A673 (cell line): Measurements from ENCODE around the gene PDE9A. TPM values are rescaled to one million over a fixed set of nuclear protein-coding genes. Genes with fewer than 3 reads are reported as not detected.

Source experiments
- BruUV-seq: library from RNA; stranded (reverse); fragments of 400-500 nt; replicated peaks from 2 replicates; lab custom pipeline; 2021; lab: Mats Ljungman, UMichigan
- CTCF ChIA-PET: fragments of 300-600 bp; sonication (Branson Sonifier 250); formaldehyde crosslinking; loops from one replicate; lab custom pipeline; 2022; ENCODE audit warnings: antibody characterized with exemption; lab: Charles Lee
- POLR2A ChIA-PET: fragments of 300-600 bp; sonication (Branson Sonifier 250); formaldehyde crosslinking; loops from one replicate; lab custom pipeline; 2022; ENCODE audit warnings: antibody characterized with exemption; ENCODE audit not compliant: low non-redundant PET; lab: Charles Lee
- DNase-seq: peaks from one replicate; pipeline ENCODE4 v3.0.0-alpha.2; 2015; ENCODE audit warnings: low spot score
- H3K27ac ChIP-seq: fragments of 200-600 bp; sonication (generic); 2 replicates; pipeline ENCODE4 v1.5.1; 2016; ENCODE audit warnings: mixed run types, low read depth, mild to moderate bottlenecking, mixed read lengths, antibody characterized with exemption, low read length; ENCODE audit not compliant: poor library complexity, severe bottlenecking
- H3K27me3 ChIP-seq: fragments of 200-600 bp; sonication (generic); replicated peaks from 2 replicates; pipeline ENCODE4 v1.6.1; 2017; ENCODE audit warnings: mixed run types, low read depth, mild to moderate bottlenecking, mixed read lengths, antibody characterized with exemption, low read length; ENCODE audit not compliant: insufficient read depth, poor library complexity
- H3K36me3 ChIP-seq: fragments of 200-600 bp; sonication (generic); 2 replicates; pipeline ENCODE4 v1.6.1; 2016; ENCODE audit warnings: mixed run types, mild to moderate bottlenecking, mixed read lengths, antibody characterized with exemption, low read length; ENCODE audit not compliant: insufficient read depth, poor library complexity, severe bottlenecking
- H3K4me1 ChIP-seq: fragments of 200-600 bp; sonication (generic); 2 replicates; pipeline ENCODE4 v1.6.1; 2017; ENCODE audit warnings: mixed run types, mild to moderate bottlenecking, mixed read lengths, antibody characterized with exemption, low read length; ENCODE audit not compliant: insufficient read depth, poor library complexity, severe bottlenecking
- H3K4me3 ChIP-seq: fragments of 200-600 bp; sonication (generic); 2 replicates; pipeline ENCODE4 v1.5.1; 2016; ENCODE audit warnings: low read depth, mixed run types, mild to moderate bottlenecking, mixed read lengths, low read length; ENCODE audit not compliant: poor library complexity, severe bottlenecking
- H3K9me3 ChIP-seq: fragments of 200-600 bp; sonication (generic); 2 replicates; pipeline ENCODE4 v1.6.1; 2016; ENCODE audit warnings: mixed run types, low read depth, mild to moderate bottlenecking, mixed read lengths, antibody characterized with exemption, low read length; ENCODE audit not compliant: poor library complexity, severe bottlenecking
- EZH2 ChIP-seq: fragments of 200-600 bp; sonication (generic); IDR thresholded peaks from 2 replicates; pipeline ENCODE4 v1.6.1; 2017; ENCODE audit warnings: borderline replicate concordance, low read depth, mild to moderate bottlenecking, mixed read lengths, antibody characterized with exemption, low read length; ENCODE audit not compliant: poor library complexity, severe bottlenecking
- intact Hi-C: fragments of 100-400 bp; cut with micrococcal nuclease; formaldehyde crosslinking; loops from one replicate; pipeline ENCODE4 v1.10.0; 2022; ENCODE audit not compliant: unreplicated experiment
- total RNA-seq: library from RNA; stranded (reverse); gene quantifications from 2 replicates; pipeline ENCODE4 v1.2.3, GENCODE V29; 2021
- TF ChIP-seq, protein P1 (sequence below): fragments of 300-800, 200-600 bp; sonication (generic); conservative IDR thresholded peaks from 2 replicates; pipeline ENCODE4 v1.5.1; 2017; ENCODE audit warnings: low read depth, mild to moderate bottlenecking, antibody characterized with exemption, low read length, moderate library complexity, mixed read lengths

The PDE9A gene
- total RNA-seq, 1 experiment from 2014 or later, result 14.3 TPM

DNA sequence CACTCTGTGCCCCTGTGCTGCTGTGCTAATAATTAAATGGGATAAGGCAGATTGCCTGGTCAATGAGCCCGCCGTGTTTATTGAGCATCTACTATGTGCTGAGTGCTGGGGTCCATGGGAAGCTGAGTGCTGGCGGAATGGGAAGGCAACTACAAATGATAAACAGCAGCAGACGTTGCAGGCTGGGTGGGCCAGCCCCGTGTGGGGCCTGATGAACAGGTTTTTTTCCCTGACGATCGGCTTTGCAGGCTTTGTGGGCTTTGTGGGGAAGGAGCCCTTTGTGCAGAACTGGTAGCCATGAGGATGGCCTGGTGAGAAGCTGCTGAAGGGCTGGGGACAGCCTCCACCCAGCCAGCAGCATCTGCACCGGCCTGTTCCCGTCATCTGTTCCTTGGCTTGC is 3.5 kb downstream of the PDE9A start:
- no peak overlapping the region for H3K4me3 ChIP-seq
- peaks cover 25% of the 10 kb centered on the region for H3K4me1 ChIP-seq
- intact Hi-C loops, result no loop called here
- no peaks in the 10 kb centered on the region for H3K9me3 ChIP-seq
- TF ChIP-seq EZH2, result no peak
- TF ChIP-seq, protein P1, sequence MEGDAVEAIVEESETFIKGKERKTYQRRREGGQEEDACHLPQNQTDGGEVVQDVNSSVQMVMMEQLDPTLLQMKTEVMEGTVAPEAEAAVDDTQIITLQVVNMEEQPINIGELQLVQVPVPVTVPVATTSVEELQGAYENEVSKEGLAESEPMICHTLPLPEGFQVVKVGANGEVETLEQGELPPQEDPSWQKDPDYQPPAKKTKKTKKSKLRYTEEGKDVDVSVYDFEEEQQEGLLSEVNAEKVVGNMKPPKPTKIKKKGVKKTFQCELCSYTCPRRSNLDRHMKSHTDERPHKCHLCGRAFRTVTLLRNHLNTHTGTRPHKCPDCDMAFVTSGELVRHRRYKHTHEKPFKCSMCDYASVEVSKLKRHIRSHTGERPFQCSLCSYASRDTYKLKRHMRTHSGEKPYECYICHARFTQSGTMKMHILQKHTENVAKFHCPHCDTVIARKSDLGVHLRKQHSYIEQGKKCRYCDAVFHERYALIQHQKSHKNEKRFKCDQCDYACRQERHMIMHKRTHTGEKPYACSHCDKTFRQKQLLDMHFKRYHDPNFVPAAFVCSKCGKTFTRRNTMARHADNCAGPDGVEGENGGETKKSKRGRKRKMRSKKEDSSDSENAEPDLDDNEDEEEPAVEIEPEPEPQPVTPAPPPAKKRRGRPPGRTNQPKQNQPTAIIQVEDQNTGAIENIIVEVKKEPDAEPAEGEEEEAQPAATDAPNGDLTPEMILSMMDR, result no peak
- no TSS peak for BruUV-seq
- CTCF ChIA-PET, result interaction anchor here (0.6 kb wide), 1 partner anchor 131 kb away, joined by 5 read pairs; no protein-coding TSS in a partner anchor
- no peak for DNase-seq
- no peak overlapping the region for H3K27ac ChIP-seq
- H3K27me3 ChIP-seq, result no peaks in the 10 kb centered on the region
- H3K36me3 ChIP-seq, result no peaks in the 10 kb centered on the region
- POLR2A ChIA-PET, result no interaction called here

DNA sequence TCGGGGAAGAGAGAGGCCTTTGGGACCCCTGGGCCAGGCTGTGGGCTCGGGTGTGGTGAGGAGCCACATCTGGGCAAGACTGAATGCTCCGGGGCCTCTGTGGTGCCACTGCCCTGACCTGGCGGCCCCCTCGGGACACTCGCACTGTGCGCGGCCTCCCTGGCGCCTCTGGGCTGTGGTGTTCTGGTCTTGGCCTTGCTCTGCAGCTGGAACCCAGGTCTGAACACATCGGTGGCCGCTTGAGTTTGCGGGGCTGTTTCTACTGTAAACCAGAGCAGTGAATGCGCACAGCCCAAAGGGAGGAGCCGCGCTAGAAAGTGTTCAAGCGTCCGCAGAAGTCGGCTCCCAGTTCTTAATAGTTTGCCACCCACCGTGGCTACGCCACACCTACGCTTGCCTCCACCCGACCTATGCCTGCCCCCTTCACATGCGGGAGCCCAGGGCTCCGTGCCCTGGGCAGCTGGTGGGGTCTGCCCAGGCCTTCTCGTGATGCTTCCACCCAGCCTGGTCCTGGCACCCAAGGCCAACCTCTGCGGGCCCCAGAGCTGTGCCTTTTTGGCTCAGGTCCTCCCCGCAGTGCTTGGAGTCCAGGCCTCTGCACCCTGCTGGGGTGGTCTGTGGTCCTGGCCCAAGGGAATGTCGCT is 4.4 kb downstream of the PDE9A start:
- no peak for DNase-seq
- BruUV-seq, result no TSS peak

DNA sequence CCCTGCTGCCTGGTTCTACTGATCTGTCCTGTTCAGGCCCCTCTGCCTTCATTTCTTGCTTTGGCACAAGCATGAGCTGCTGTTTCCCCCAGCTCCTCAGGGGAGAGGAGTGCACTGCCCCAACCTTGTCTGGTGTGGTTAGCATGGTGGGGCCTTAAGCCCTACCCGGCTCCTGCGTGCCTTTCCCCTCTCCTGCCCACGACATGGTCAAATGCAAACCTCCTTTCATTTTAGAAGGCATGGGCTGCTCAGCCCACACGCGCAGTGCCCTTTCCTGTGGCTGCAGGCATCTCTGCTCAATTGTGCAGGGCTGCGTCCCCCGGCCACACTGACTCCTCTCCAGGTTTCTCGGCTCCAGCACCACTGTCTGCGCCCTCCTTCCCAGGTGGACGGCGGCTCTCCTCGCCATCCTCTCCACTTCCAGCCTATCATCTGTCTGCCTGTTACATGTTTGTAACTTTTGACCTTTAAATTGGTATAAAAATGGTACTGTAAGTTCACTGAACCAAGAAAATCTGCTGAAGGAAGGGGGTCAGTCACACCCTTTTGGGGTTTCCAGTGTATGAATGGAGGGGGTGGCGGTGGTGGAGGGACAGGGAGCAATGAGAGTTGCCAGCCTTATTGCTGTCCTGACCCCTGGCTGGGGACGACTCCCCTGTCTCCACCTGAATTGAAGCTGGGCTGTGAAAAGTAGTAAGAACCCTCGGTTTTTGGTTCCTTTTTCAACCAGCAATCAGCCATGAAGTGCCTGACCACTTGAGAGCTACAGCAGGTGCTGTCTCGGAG is 5.1 kb downstream of the PDE9A start:
- no peaks in the 10 kb centered on the region for H3K9me3 ChIP-seq
- intact Hi-C loops, result no loop called here
- no peaks in the 10 kb centered on the region for H3K36me3 ChIP-seq
- TF ChIP-seq, protein P1, result no peak
- TF ChIP-seq EZH2, result no peak
- no peaks in the 10 kb centered on the region for H3K27me3 ChIP-seq
- ChIA-PET CTCF (no interaction called here), POLR2A (no interaction called here)
- peaks cover 19% of the 10 kb centered on the region for H3K4me1 ChIP-seq
- no peak overlapping the region for H3K27ac ChIP-seq
- H3K4me3 ChIP-seq, result no peak overlapping the region
- no TSS peak for BruUV-seq
- no peak for DNase-seq

More for the DNA sequence above, 4.4 kb downstream of the PDE9A start:
- no peaks in the 10 kb centered on the region for H3K27me3 ChIP-seq
- H3K27ac ChIP-seq, result no peak overlapping the region
- no peak for TF ChIP-seq EZH2
- TF ChIP-seq, protein P1, result no peak
- POLR2A ChIA-PET, result no interaction called here
- intact Hi-C loops, result no loop called here
- peaks cover 24% of the 10 kb centered on the region for H3K4me1 ChIP-seq
- H3K36me3 ChIP-seq, result no peaks in the 10 kb centered on the region
- CTCF ChIA-PET, result no interaction called here
- no peaks in the 10 kb centered on the region for H3K9me3 ChIP-seq
- no peak overlapping the region for H3K4me3 ChIP-seq
